ENCODE measurements around the gene NAA80. TPM values are rescaled to one million over a fixed set of nuclear protein-coding genes. Genes with fewer than 3 reads are reported as not detected.

Gene NAA80
- total RNA-seq, 4 donors from 2014 or later, result 12.5 to 22.1 (median 14.8) TPM

- no peak overlapping the region for H3K4me3 ChIP-seq
- no peaks in the 10 kb centered on the region for H3K9me3 ChIP-seq
- H3K36me3 ChIP-seq, result peaks cover 0 to 47% of the 10 kb centered on the region in 2 donors
- H3K27ac ChIP-seq, result peak overlapping the region in 2 of 4 donors; percentile 93 to 97
- TF ChIP-seq CTCF (IDR thresholded peaks at IDR 0.05 in 4 of 5, conservative IDR thresholded peaks at IDR 0.05 in 1 of 5), result no peak
- H3K27me3 ChIP-seq, result no peaks in the 10 kb centered on the region
- in situ Hi-C loops (cut with MboI; ENCODE audit: low sequenced_read_pairs in 4 of 4) (no loop called here), intact Hi-C loops (cut with DNase I; ENCODE audit: low total_unique reads) (no loop called here)
- DNase-seq, result no peak
- no peak for ATAC-seq
- H3K4me1 ChIP-seq, result peaks cover 38 to 42% of the 10 kb centered on the region in 2 donors
Observed at GRCh38 chr3:50330330-50330729, 31.1 kb upstream of the NAA80 start.

DNA sequence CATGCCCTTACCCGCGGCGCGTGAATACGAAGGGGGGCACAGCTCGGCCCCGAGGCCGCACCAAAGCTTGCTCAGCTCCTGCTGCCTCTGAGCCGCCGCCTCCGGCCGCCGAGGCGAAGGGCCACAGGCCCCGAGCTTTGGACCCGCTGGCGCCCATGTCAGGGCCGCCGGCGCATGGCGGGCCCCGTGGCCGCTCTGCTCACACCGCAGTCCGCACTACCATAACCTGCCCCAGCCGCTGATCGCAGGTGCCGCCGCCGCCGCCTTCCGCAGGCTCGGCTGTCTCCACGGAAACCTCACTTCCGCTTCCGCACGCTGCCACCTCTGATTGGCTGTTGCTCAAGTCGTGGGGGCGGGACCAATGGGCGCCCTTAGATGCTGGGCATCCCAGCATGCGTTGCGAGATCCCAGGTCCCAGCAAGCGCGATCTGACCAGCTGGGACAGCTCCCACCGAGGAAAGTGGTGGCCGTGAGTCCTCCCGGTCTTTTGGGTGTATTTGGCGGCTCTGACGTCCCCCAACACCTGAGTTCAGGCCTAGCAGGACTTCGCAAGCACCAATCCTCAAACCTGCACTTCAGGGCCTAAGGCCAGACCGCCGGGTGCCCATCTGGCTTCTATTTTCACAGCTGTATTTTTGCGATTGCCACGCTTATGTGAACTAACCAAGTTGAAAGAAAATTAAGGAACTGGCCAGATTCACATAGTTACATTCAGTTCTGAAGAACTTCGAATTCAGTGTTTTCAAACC is 28.9 kb upstream of the NAA80 start, which contains the start of gene TUSC2:
Gene TUSC2, minus strand, starts transcription at position 281 of the 749 bp plus-strand sequence. Its CDS starts 124 bp downstream, at position 157.
- no peaks in the 10 kb centered on the region for H3K27me3 ChIP-seq
- no peaks in the 10 kb centered on the region for H3K9me3 ChIP-seq
- ATAC-seq (peak; percentile 92 to 94), DNase-seq (peak; percentile 97 to 98)
- in situ Hi-C loops (cut with MboI; ENCODE audit: low sequenced_read_pairs in 4 of 4), result no loop called here
- peak within 1 kb of the TSS; percentile 91 to 97 (median 92) for H3K27ac ChIP-seq
- peak within 1 kb of the TSS; percentile 85 to 98 (median 91) for H3K4me3 ChIP-seq
- no peak for TF ChIP-seq CTCF (IDR thresholded peaks at IDR 0.05 in 4 of 5, conservative IDR thresholded peaks at IDR 0.05 in 1 of 5)
- peak; percentile 81 to 86 for TF ChIP-seq POLR2A (IDR thresholded peaks at IDR 0.05)
- peaks cover 28 to 31% of the 10 kb centered on the region in 2 donors for H3K4me1 ChIP-seq
- H3K36me3 ChIP-seq, result peaks cover 0 to 48% of the 10 kb centered on the region in 2 donors
- intact Hi-C loops (cut with DNase I; ENCODE audit: low total_unique reads), result no loop called here

DNA sequence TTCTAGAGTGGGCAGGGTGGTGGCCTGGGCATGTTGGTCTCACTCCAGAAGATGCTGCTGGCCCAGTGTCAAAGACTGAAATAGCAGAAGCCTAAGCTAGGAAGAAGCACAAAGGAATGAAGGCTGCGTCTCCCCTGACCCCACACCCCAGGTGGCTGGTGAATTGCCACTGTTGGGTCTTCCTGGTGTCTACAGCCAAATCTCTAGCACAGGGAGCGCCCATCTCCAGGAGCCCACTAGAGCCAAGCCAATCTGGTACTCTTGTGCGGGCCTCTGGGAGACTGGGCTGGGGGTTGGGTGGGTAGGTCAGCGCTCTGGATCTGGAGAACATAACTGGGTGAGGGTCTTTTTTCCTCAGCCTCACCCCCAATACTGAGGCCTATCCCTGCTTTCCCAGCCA is 27.9 kb upstream of the NAA80 start:
- Histone ChIP-seq H3K9me3 (no peaks in the 10 kb centered on the region), H3K36me3 (peaks cover 0 to 46% of the 10 kb centered on the region in 2 donors), H3K4me1 (peaks cover 29 to 31% of the 10 kb centered on the region in 2 donors), H3K27me3 (no peaks in the 10 kb centered on the region), H3K4me3 (peak overlapping the region; percentile 85 to 98 (median 91)), H3K27ac (peak overlapping the region; percentile 91 to 97 (median 92))
- intact Hi-C loops (cut with DNase I; ENCODE audit: low total_unique reads) (no loop called here), in situ Hi-C loops (cut with MboI; ENCODE audit: low sequenced_read_pairs in 4 of 4) (no loop called here)
- DNase-seq (no peak), ATAC-seq (no peak)
- TF ChIP-seq CTCF (IDR thresholded peaks at IDR 0.05 in 4 of 5, conservative IDR thresholded peaks at IDR 0.05 in 1 of 5) (no peak), POLR2A (IDR thresholded peaks at IDR 0.05) (no peak)

- Histone ChIP-seq H3K27me3 (no peaks in the 10 kb centered on the region), H3K36me3 (peaks cover 0 to 37% of the 10 kb centered on the region in 2 donors), H3K9me3 (no peaks in the 10 kb centered on the region), H3K4me1 (peaks cover 32 to 35% of the 10 kb centered on the region in 2 donors), H3K27ac (peak overlapping the region in 3 of 4 donors; percentile 93 to 96 (median 96)), H3K4me3 (no peak overlapping the region)
- intact Hi-C loops (cut with DNase I; ENCODE audit: low total_unique reads), result no loop called here
- TF ChIP-seq POLR2A (IDR thresholded peaks at IDR 0.05), result no peak
- TF ChIP-seq CTCF (IDR thresholded peaks at IDR 0.05 in 4 of 5, conservative IDR thresholded peaks at IDR 0.05 in 1 of 5), result no peak
- in situ Hi-C loops (cut with MboI; ENCODE audit: low sequenced_read_pairs in 4 of 4), result no loop called here
- no peak for DNase-seq
- ATAC-seq, result no peak
Observed at GRCh38 chr3:50326182-50326541, 27.0 kb upstream of the NAA80 start.
